Stimulated activated CD4-positive, alpha-beta T cell treated with anti-CD3 and anti-CD28 coated beads, Interleukin-1b, Interleukin-23, amount 100 ng/mL, for 1 hour (primary cell): ENCODE data around the gene CDCA5.

Experiments used
- DNase-seq, 2 donors: peaks; one replicate each; pipeline ENCODE4 v3.0.0-alpha.2; 2020; ENCODE audit warnings: low read depth in 2 of 2

The CDCA5 gene

GRCh38 chr11:65071907-65072630, 11.8 kb downstream of the CDCA5 start:
- no peak for DNase-seq

GRCh38 chr11:65069217-65069616, 14.6 kb downstream of the CDCA5 start:
- no peak for DNase-seq

DNA sequence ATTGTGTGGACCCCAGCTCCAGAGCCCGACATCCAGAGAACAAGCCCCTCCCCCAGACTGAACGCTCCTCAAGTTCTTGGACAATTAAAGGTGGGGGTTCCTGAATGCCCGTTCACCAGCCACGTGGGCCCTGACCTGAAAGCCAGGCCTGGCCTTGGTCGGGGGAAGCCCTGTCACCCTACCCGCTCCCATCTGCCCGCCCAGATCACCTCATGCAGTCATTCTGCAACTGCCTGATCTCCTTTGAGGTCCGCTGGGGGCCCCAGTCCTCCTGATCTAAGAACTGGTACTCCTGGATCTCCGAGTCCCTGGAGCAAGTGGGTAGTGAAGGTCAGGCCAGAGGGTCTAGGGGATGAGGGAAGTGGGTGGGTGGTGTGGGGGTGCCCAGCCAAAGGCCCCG, 16.4 kb downstream of the CDCA5 start:
- DNase-seq, result no peak

DNA sequence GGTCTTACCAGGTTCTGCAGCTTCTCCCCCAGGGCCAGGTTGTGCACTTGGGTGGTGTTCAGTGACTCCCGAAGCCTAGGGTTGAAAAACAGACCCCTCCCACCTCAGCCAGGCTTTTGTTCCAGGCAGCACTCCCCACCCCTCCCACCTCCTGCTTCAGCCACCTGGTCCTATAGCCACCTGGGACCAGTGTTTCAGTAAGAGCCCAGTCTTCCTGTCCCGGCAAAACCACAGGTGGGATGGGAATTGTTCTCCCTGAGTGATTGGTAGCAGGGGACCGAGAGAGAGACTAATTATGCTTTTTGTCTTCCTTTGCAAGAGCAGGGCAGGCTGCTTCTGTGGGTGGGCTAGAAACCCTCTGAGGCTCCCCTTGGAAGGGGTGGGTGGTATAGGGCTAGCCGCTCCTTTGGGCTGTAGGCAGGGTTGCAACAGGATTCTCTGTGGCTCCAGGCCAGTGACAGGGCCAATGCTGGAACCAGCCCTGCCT, 17.0 kb downstream of the CDCA5 start:
- no peak for DNase-seq

DNA sequence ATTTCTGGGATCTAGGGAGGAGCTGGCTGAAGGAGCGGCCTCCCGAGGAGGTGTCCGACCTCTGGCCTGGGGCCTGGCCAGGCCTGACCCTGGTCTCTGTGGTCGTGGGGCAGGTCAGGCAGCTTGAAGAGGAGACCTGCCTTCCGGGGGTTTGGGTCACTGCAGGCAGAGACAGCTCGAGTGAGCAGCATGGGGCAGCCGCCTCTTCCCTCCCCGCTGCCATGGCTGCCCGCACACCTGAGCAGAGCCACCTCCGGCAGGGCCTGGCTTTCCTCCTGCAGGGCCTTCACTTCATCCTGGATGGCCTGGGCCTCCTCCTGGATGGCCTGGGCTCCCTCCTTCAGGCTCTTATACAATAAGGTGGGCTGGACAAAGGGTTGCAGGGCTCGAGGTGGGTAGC, 17.5 kb downstream of the CDCA5 start:
- no peak for DNase-seq

DNA sequence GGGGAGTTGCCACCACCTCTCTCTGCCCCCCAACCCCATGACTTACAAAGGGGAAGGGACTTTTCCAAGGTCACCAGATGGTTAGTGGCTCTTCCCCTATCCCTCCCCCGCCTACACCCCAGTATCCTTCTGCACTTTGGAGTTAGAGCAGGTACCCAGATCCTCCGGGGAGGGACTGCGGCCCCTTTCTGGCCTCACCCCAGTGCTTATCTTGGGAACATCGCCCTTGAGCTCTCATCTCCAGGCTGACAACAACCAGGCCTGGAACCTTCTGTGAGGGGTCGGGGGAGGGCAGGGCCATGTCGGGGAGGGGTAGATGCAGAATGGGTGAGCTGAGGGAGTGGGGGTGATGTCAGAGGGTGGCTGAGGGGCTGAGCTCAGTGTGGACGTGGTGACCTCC, 18.0 kb downstream of the CDCA5 start:
- DNase-seq, result no peak

- DNase-seq, result no peak
These were observed 19.0 kb downstream of the CDCA5 start for GRCh38 chr11:65064847-65065240.

- DNase-seq, result no peak
These were observed 20.3 kb downstream of the CDCA5 start for GRCh38 chr11:65063532-65063931.

- no peak for DNase-seq
These were observed 22.9 kb downstream of the CDCA5 start for GRCh38 chr11:65060913-65061408.

GRCh38 chr11:65059959-65060824, 23.6 kb downstream of the CDCA5 start:
- no peak for DNase-seq

DNA sequence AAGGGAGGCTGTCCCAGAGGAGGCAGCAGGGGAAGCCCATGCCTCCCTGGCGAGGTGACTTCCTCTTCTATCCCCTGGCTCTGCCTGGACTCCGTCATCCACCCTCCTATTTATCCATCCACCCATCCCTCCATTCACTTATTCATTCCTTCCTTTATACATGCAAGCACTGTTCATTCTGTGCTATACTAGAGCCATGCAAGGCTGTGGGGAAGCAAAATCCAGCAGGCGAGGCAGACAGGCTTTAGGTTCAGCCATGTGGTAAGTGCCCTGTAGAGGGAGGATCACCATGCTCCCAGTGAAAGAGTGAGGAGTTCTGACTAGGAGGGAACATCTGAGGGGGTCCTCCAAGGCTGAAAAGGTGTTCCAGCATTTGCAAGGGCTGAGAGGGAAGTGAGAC, 24.3 kb downstream of the CDCA5 start:
- no peak for DNase-seq

GRCh38 chr11:65058419-65059054, 25.3 kb downstream of the CDCA5 start, which contains the start of gene NAALADL1:
NAALADL1 (minus strand) TSS chr11:65058553; CDS start chr11:65058521, 32 bp downstream.
- no peak for DNase-seq

DNA sequence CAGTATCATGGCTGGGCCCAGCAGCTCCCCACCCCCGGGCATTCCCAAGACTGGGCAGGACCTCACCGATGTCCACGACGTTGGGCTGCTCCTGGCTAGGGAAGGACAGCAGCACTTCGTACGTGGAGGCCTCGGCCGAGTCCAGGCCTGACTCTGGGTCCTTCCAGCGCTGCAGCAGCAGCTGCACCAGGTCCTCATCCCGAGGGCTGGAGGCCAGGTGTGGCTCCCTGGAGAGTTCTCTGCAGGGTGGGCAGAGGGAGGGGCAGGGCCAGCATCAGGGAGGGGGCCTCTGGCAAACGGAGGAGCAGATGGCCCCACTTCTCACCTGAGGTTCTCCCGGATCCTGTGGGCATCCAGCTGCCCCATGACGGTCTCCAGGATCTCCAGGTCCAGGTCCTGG, 25.8 kb downstream of the CDCA5 start:
- DNase-seq, result no peak

DNA sequence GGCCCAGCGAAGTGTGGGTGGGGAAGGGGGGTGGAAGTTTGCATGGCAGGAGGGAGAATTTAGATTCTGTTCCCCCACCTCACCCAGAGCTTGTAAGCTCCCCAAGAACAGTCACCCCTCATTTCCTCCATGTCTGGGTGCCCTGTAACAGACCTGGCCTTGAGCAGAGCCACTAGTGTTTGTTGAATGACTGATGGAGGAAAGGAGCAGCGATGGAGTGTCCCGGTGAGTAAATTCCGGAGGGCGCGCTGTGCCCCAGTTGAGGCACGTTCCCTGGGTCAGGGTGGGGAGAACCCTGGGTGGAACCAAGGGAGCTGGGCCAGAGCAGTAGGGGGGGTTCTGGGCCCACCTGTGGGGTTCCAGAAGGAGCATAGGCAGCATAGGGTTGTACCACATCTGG, 26.3 kb downstream of the CDCA5 start:
- DNase-seq, result no peak

- DNase-seq, result no peak
These were observed 26.8 kb downstream of the CDCA5 start for GRCh38 chr11:65056999-65057398.

DNA sequence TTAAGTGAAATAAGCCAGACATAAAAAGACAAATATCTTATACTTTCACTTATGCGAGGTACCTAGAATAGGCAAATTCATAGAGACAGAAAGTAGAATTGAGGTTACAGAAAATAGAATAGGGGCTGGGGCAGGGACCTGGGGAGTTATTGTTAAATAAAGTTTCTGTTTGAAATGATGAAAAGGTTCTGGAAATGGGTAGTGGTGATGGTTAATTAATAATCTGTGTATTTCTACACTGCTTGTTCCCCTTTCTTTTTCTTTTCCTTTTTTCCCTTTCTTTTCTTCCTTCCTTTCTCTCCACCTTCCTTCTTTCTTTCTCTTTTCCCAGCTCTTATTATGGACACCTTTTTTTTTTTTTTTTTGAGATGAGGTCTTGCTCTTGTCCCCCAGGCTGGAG, 28.3 kb downstream of the CDCA5 start:
- DNase-seq, result no peak

DNA sequence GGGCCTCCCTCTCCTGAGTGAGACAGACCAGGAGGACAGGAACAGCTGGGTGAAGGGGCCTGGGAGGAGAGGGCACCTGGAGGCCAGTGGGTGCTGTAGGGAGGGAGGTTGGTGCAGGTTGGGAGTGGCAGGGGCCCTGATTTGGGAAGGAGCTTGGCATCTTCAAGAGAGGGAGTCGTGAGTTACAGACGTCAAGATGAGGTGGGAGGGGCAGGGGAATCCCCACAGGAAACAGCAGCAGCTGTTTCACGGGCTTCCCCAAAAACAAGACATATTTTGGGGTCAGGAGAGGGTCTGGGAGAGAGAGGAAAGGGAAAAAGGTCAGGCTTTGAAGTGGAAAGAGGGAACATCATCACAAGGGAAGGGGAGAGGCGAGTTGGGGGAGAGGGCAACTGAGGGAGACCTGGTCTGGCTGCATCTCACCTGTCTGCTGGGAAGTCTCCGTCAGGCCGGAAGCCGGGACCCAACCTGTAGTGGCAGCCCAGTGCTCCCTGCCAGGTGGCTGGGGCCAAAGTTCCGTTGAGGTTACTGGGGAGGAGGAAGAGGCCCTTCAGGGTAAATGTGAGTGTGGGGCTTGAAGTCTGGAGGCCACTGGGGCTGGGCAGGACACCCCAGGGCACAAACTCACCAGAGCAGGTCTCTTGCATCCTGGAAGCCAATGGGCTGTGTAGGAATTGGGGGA, 29.9 kb downstream of the CDCA5 start:
- DNase-seq, result no peak

GRCh38 chr11:65051398-65051858, 32.4 kb downstream of the CDCA5 start:
- no peak for DNase-seq

DNA sequence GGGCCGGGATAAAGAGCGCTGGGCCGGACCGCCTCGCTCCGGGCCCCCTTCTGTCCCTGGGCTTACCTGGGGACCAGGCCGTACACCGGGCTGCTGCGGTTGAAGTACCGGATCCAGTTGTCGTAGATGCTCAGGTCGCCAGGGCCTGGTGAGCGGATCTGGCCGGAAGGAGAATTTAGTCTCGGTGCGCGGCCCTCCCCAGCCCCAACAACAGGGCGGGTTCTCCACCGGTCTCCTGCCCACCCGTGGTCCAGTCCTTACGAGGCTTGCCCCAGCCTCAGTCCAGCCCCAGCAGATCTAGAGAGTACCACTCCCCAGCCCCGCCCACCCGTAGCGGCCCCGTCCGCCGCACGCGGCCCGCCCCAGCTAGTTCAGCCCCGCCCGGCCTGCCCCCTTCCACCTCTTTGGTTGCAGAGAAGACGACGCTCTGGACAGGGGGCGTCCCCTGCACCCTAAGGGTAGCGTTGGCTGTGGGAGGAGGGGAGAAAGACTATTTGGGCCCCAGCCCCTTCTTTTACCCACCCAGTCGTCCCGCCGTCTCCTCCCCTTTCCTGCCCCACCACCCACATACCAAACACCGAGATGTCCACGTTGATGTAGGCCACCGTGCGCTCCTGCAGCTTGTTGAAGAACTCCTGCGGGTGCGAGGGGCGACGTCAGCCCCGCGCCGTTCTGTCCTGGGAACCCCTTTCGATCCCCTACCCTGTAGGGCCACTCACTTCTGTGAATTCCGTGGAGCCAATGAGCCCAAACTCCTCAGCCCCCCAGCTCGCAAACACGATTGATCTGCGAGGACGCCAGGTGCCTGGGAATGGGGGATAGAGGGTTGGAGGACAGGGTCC, 36.0 kb downstream of the CDCA5 start:
- DNase-seq, result peak in 1 of 2 donors; percentile 2

DNA sequence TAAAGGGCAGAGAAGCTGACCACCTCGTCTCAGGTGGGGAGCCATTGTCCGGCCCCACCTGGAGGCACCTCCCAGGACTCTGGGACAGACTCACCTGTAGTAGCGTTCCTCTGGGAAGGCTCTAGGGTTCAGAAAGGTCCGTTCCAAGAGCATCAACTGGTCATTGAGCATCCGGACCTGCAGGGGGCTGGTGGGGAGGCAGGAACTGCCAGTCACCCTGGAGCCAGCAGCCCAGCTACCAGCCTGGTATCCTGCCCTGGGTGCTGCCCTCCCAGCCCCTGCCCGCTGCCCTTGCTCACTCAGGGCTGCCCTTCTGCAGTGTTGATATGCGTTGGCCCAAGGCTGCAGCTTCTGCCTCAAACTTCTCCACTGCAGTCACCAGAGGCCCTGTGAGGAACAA, 38.1 kb downstream of the CDCA5 start:
- DNase-seq, result no peak

GRCh38 chr11:65045061-65045460, 38.8 kb downstream of the CDCA5 start:
- no peak for DNase-seq
